ENCODE data around the gene KRT34. TPM values are rescaled to one million over a fixed set of nuclear protein-coding genes. Genes with fewer than 3 reads are reported as not detected.

The KRT34 gene
- total RNA-seq, 1 donor from 2014 or later = 0.74 TPM

DNA sequence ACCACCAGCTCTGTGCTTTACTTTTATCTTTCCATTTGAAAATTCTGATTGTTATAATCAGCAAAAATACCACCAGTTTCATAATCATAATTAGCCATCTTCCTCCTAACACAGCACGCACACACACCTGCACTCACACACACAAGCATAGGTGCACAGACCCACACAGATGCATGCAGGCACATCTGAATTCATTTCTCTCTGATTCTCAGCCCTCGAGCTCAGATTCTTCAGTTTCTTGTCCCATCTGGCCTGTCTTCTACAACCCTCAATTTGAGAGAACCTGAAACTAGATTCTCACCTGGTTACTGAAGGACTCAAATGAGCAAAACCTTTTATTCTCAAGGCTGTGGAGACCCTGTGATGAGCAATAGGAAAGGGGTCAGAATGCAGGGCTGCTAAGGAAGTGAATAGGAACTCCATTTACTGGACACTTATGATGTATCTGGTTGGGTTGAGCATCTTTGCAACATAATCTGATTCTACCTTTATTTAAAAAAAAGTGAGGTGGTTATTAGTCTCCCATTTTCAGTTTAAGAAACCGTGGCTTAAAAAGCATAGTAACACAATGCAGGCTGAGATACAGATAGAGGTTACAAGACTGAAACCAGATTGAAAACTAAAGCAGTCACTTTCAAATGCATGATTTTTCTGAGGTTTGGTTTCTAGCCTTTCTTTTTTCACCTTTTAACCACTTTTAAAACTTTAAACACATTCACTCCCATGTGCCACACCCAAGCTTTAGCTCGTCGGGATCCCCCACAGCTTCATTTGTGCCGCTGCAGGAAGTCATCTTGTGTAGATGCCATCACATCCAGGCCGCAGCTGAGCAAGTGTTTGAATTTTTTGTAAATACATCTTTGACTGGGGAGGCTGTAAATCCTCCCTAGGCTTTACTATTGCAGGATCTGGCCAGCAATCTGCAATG lies 40.9 kb downstream of the KRT34 start:
- TF ChIP-seq POLR2AphosphoS5 (IDR thresholded peaks at IDR 0.05; ENCODE audit: insufficient read depth in 1 of 2, low read depth in 1 of 2) (no peak), POLR2A (IDR thresholded peaks at IDR 0.05) (no peak)
- TF ChIP-seq, protein P1, sequence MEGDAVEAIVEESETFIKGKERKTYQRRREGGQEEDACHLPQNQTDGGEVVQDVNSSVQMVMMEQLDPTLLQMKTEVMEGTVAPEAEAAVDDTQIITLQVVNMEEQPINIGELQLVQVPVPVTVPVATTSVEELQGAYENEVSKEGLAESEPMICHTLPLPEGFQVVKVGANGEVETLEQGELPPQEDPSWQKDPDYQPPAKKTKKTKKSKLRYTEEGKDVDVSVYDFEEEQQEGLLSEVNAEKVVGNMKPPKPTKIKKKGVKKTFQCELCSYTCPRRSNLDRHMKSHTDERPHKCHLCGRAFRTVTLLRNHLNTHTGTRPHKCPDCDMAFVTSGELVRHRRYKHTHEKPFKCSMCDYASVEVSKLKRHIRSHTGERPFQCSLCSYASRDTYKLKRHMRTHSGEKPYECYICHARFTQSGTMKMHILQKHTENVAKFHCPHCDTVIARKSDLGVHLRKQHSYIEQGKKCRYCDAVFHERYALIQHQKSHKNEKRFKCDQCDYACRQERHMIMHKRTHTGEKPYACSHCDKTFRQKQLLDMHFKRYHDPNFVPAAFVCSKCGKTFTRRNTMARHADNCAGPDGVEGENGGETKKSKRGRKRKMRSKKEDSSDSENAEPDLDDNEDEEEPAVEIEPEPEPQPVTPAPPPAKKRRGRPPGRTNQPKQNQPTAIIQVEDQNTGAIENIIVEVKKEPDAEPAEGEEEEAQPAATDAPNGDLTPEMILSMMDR (IDR thresholded peaks at IDR 0.05) = no peak
- Histone ChIP-seq H3K4me1 (peaks cover 19% of the 10 kb centered on the region), H3K27me3 (no peaks in the 10 kb centered on the region), H3K27ac (no peak overlapping the region), H3K9me3 (no peaks in the 10 kb centered on the region), H3K4me3 (no peak overlapping the region), H3K36me3 (no peaks in the 10 kb centered on the region)
- intact Hi-C loops (cut with DNase I) = no loop called here
- DNase-seq (ENCODE audit: extremely low spot score in 2 of 2) = no peak

DNA sequence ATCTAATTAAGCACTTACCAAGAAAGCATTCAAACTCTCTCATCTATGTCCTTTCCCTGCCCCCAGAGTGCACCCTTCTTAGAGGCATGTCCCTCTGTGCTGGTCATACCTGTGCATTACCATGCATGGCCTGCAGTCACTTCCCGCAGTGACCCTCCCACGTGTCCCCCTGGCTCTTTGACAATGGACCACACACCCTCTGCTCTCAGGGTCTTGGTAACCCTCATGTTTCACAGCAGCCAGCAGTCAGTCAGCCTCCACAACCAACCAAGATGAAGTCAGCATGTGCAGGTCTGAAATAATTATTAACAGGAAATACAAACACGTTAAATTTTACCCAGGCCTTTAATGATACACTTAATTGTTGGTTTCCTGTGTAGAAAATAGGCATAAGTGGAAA lies 41.6 kb downstream of the KRT34 start:
- Histone ChIP-seq H3K27ac (no peak overlapping the region), H3K36me3 (no peaks in the 10 kb centered on the region)
- TF ChIP-seq POLR2A (IDR thresholded peaks at IDR 0.05) (no peak), POLR2AphosphoS5 (IDR thresholded peaks at IDR 0.05; ENCODE audit: insufficient read depth in 1 of 2, low read depth in 1 of 2) (no peak)

DNA sequence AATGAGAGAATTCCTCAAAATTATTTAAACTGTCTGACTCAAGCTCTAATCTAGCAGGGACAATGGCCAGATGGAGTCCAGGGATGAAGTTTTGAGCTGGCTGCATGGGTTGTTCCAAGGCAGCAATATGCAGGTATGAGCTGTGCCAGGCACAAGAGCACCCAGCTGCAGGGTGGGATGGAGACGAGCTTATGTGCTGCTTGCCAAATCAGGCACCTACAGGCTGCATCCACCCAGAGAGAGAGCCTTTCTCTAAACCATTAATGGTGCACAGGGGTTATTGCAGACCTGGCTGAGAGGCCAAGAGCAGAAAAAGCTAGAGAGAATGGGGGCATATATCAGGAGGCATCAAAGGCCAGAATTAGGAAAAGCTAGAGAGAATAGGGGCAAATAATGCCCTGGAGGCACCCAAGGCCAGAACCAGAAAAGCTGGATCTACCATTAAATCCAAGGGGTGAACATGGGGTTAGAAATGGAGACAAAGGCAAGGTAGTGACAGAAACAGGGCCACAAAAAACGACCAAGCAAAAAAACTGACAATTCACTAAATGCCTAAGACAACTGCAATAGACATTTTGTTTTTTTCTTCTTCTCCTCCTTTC lies 42.4 kb downstream of the KRT34 start:
- H3K4me3 ChIP-seq = no peak overlapping the region
- intact Hi-C loops (cut with DNase I) = no loop called here
- no peaks in the 10 kb centered on the region for H3K36me3 ChIP-seq
- no peaks in the 10 kb centered on the region for H3K9me3 ChIP-seq
- H3K27me3 ChIP-seq = no peaks in the 10 kb centered on the region
- no peak for TF ChIP-seq POLR2A (IDR thresholded peaks at IDR 0.05)
- no peak for TF ChIP-seq POLR2AphosphoS5 (IDR thresholded peaks at IDR 0.05; ENCODE audit: insufficient read depth in 1 of 2, low read depth in 1 of 2)
- TF ChIP-seq, protein P1 (IDR thresholded peaks at IDR 0.05) = no peak
- H3K4me1 ChIP-seq = peaks cover 29% of the 10 kb centered on the region
- DNase-seq (ENCODE audit: extremely low spot score in 2 of 2) = no peak
- peak overlapping the region; percentile 50 for H3K27ac ChIP-seq

More for the DNA sequence above, 41.6 kb downstream of the KRT34 start:
- Histone ChIP-seq H3K4me1 (peaks cover 21% of the 10 kb centered on the region), H3K27me3 (no peaks in the 10 kb centered on the region), H3K4me3 (no peak overlapping the region), H3K9me3 (no peaks in the 10 kb centered on the region)
- intact Hi-C loops (cut with DNase I) = no loop called here
- DNase-seq (ENCODE audit: extremely low spot score in 2 of 2) = no peak

DNA sequence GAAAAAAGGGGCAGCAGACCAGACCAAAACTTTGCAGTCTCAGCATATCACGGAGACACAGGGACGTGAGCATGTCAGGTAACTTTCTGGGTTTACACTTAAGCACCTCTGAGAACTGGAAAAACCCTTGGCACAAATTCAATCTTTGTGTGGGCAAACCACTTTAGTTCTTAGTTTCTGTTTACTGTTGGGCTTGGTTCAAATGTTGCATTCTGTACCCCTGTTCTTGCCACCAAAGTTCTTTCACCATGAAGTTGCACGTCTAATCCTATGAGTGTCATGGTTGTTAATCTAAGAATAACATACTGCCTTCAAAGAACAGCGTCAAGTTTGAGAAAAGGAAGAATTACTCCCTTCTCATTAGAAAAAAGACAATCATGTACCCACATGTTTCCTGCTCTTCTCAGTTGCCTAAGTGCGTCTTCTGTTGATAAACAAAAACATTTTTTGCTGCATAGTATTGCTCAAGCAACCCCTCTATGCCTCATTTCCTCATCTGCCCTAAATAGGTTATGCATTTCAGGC lies 43.1 kb downstream of the KRT34 start:
- no peak overlapping the region for H3K4me3 ChIP-seq
- H3K36me3 ChIP-seq = no peaks in the 10 kb centered on the region
- no peak for TF ChIP-seq POLR2A (IDR thresholded peaks at IDR 0.05)
- TF ChIP-seq, protein P1 (IDR thresholded peaks at IDR 0.05) = no peak
- no peak for TF ChIP-seq POLR2AphosphoS5 (IDR thresholded peaks at IDR 0.05; ENCODE audit: insufficient read depth in 1 of 2, low read depth in 1 of 2)
- DNase-seq (ENCODE audit: extremely low spot score in 2 of 2) = no peak
- peaks cover 34% of the 10 kb centered on the region for H3K4me1 ChIP-seq
- intact Hi-C loops (cut with DNase I) = no loop called here
- H3K9me3 ChIP-seq = no peaks in the 10 kb centered on the region
- no peaks in the 10 kb centered on the region for H3K27me3 ChIP-seq
- peak overlapping the region; percentile 50 for H3K27ac ChIP-seq

DNA sequence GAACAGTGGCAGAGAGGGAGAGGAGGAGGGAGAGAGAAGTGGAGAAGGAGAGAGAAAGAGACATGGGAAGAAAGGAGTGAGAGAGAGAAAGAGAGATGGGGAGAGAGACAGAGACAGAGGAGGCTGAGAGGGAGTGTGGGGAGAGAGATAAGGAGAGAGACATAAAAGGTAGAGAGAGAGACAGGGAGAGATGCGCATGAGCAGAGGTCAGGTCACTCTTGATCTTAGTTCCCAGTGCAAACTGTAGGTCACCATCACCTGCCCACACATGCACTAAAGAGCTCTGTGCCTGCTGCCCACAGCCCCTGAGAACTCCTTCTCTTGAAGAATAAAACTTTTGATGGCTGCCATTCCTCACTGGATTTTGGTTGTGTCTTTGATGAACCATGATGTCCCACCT lies 46.4 kb downstream of the KRT34 start:
- H3K4me3 ChIP-seq = no peak overlapping the region
- DNase-seq (ENCODE audit: extremely low spot score in 2 of 2) = no peak
- peaks cover 34% of the 10 kb centered on the region for H3K4me1 ChIP-seq
- H3K9me3 ChIP-seq = no peaks in the 10 kb centered on the region
- intact Hi-C loops (cut with DNase I) = no loop called here
- H3K36me3 ChIP-seq = no peaks in the 10 kb centered on the region
- H3K27ac ChIP-seq = no peak overlapping the region
- TF ChIP-seq, protein P1 (IDR thresholded peaks at IDR 0.05) = no peak
- TF ChIP-seq POLR2AphosphoS5 (IDR thresholded peaks at IDR 0.05; ENCODE audit: insufficient read depth in 1 of 2, low read depth in 1 of 2) (no peak), POLR2A (IDR thresholded peaks at IDR 0.05) (no peak)
- no peaks in the 10 kb centered on the region for H3K27me3 ChIP-seq

Measured in vagina (tissue), 2 donors.